WTC11 (cell line): Measurements from ENCODE around the gene SPDYE9. TPM values are rescaled to one million over a fixed set of nuclear protein-coding genes. Genes with fewer than 3 reads are reported as not detected.
A peak's percentile ranks its signal among the peaks of the same experiment; 100 is the strongest.
"Not testable (repeated sequence)": the region's sequence is repeated elsewhere in the genome, so short reads cannot be mapped to it uniquely, and the experiment has no call there.

Source experiments
- ATAC-seq: fragments of 200-7000 bp; cut with Tn5 transposase; 2 replicates; pipeline ENCODE4 v1.10.0; 2021; ENCODE audit warnings: mild to moderate bottlenecking, moderate library complexity
- Bru-seq: library from RNA; stranded (reverse); fragments of 400-500 nt; gene quantifications from one replicate; lab custom pipeline; 2021; lab: Mats Ljungman, UMichigan
- CTCF ChIA-PET: fragments of 300-600 bp; sonication (Branson Sonifier 250); formaldehyde crosslinking; loops from one replicate; lab custom pipeline; 2021; ENCODE audit warnings: antibody characterized with exemption; lab: Charles Lee
- POLR2A ChIA-PET: fragments of 350-600 bp; sonication (Branson Sonifier 250); formaldehyde crosslinking; loops from one replicate; lab custom pipeline; 2021; ENCODE audit warnings: antibody characterized with exemption; lab: Charles Lee
- DNase-seq: peaks from one replicate; pipeline ENCODE4 v3.0.0; 2021; ENCODE audit warnings: low spot score
- H3K27ac Mint-ChIP-seq: 2 replicates; pipeline ENCODE4 v1.8.0; 2021; ENCODE audit warnings: mixed read lengths
- H3K27me3 Mint-ChIP-seq: 2 replicates; pipeline ENCODE4 v1.8.0; 2021; ENCODE audit warnings: low read depth, mild to moderate bottlenecking, moderate library complexity, mixed read lengths
- H3K36me3 Mint-ChIP-seq: 2 replicates; pipeline ENCODE4 v1.8.0; 2021; ENCODE audit warnings: mixed read lengths
- H3K4me1 Mint-ChIP-seq: 2 replicates; pipeline ENCODE4 v1.8.0; 2022; ENCODE audit warnings: mixed read lengths
- H3K4me3 Mint-ChIP-seq: 2 replicates; pipeline ENCODE4 v1.8.0; 2021; ENCODE audit warnings: mild to moderate bottlenecking, moderate library complexity, mixed read lengths
- H3K9me3 Mint-ChIP-seq: 2 replicates; pipeline ENCODE4 v1.8.0; 2021; ENCODE audit warnings: mixed read lengths
- long read RNA-seq, 3 experiments: library from RNA in 1 of 3; library from capped mRNA in 1 of 3; library from polyadenylated mRNA in 1 of 3; unstranded in 2 of 3; stranded (forward) in 1 of 3; transcript quantifications; one replicate each; pipeline ENCODE4 v2.0.0, GENCODE V29; 2021
- total RNA-seq: library from RNA; stranded (reverse); gene quantifications from 3 replicates; pipeline ENCODE4 v1.2.3, GENCODE V29; 2021

The SPDYE9 gene
- total RNA-seq: not detected in 3 replicates
- Bru-seq, nascent RNA: not detected
- long read RNA-seq, experiment 1, partial matches to known transcripts: 1 of 4 reads
- long read RNA-seq, experiment 1, other reads (novel, unspliced or antisense): 3 of 4 reads
- long read RNA-seq, experiment 2: 0 reads
- long read RNA-seq, experiment 3: 0 reads

GRCh38 chr7:73085938-73086337, at the start of gene SPDYE9:
TSS of gene SPDYE9 (minus strand) at chr7:73086038. CDS start at chr7:73084238, 1,800 bp downstream.
- H3K36me3 Mint-ChIP-seq, CTCF ChIA-PET, POLR2A ChIA-PET, H3K4me1 Mint-ChIP-seq, H3K27me3 Mint-ChIP-seq, ATAC-seq, H3K9me3 Mint-ChIP-seq, H3K27ac Mint-ChIP-seq, DNase-seq, H3K4me3 Mint-ChIP-seq: not testable (repeated sequence)

GRCh38 chr7:73134866-73135265, 49.0 kb upstream of the SPDYE9 start:
- H3K9me3 Mint-ChIP-seq, ATAC-seq, DNase-seq, H3K27ac Mint-ChIP-seq, H3K4me3 Mint-ChIP-seq, CTCF ChIA-PET, POLR2A ChIA-PET, H3K27me3 Mint-ChIP-seq, H3K36me3 Mint-ChIP-seq, H3K4me1 Mint-ChIP-seq: not testable (repeated sequence)

- H3K27ac Mint-ChIP-seq, H3K4me3 Mint-ChIP-seq, H3K4me1 Mint-ChIP-seq, H3K9me3 Mint-ChIP-seq, H3K27me3 Mint-ChIP-seq, H3K36me3 Mint-ChIP-seq, CTCF ChIA-PET, DNase-seq, POLR2A ChIA-PET, ATAC-seq: not testable (repeated sequence)
These were observed 46.9 kb upstream of the SPDYE9 start for GRCh38 chr7:73132651-73133217.

- DNase-seq, POLR2A ChIA-PET, H3K27ac Mint-ChIP-seq, H3K4me1 Mint-ChIP-seq, H3K27me3 Mint-ChIP-seq, H3K4me3 Mint-ChIP-seq, ATAC-seq, CTCF ChIA-PET, H3K36me3 Mint-ChIP-seq, H3K9me3 Mint-ChIP-seq: not testable (repeated sequence)
These were observed 44.8 kb upstream of the SPDYE9 start for GRCh38 chr7:73130612-73131011.

- H3K4me1 Mint-ChIP-seq, H3K27ac Mint-ChIP-seq, H3K27me3 Mint-ChIP-seq, H3K9me3 Mint-ChIP-seq, H3K4me3 Mint-ChIP-seq, DNase-seq, CTCF ChIA-PET, H3K36me3 Mint-ChIP-seq, POLR2A ChIA-PET: not testable (repeated sequence)
- ATAC-seq: peak; percentile 88
These were observed 38.3 kb upstream of the SPDYE9 start for GRCh38 chr7:73124126-73124525.

- DNase-seq, H3K27ac Mint-ChIP-seq, H3K27me3 Mint-ChIP-seq, CTCF ChIA-PET, POLR2A ChIA-PET, H3K4me3 Mint-ChIP-seq, H3K9me3 Mint-ChIP-seq, H3K36me3 Mint-ChIP-seq, H3K4me1 Mint-ChIP-seq: not testable (repeated sequence)
- peak; percentile 79 for ATAC-seq
These were observed 37.1 kb upstream of the SPDYE9 start for GRCh38 chr7:73122778-73123447.

GRCh38 chr7:73118155-73118554, 32.3 kb upstream of the SPDYE9 start:
- ATAC-seq, POLR2A ChIA-PET, H3K27me3 Mint-ChIP-seq, H3K27ac Mint-ChIP-seq, H3K9me3 Mint-ChIP-seq, H3K4me1 Mint-ChIP-seq, H3K4me3 Mint-ChIP-seq, DNase-seq, H3K36me3 Mint-ChIP-seq, CTCF ChIA-PET: not testable (repeated sequence)

GRCh38 chr7:73057811-73058210, 28.0 kb downstream of the SPDYE9 start, which contains the start of gene SPDYE11:
TSS of gene SPDYE11 (minus strand) at chr7:73057911. CDS start at chr7:73056111, 1,800 bp downstream.
- H3K4me1 Mint-ChIP-seq, CTCF ChIA-PET, POLR2A ChIA-PET, DNase-seq, ATAC-seq, H3K36me3 Mint-ChIP-seq, H3K27ac Mint-ChIP-seq, H3K4me3 Mint-ChIP-seq, H3K9me3 Mint-ChIP-seq, H3K27me3 Mint-ChIP-seq: not testable (repeated sequence)

- DNase-seq, H3K27ac Mint-ChIP-seq, POLR2A ChIA-PET: not testable (repeated sequence)
These were observed 56.2 kb downstream of the SPDYE9 start, which contains the start of gene SPDYE8 for GRCh38 chr7:73029666-73030065. TSS of gene SPDYE8 (minus strand) at chr7:73029766. CDS start at chr7:73027966, 1,800 bp downstream.

More at GRCh38 chr7:73029666-73030065, 56.2 kb downstream of the SPDYE9 start, which contains the start of gene SPDYE8:
- H3K4me3 Mint-ChIP-seq, H3K9me3 Mint-ChIP-seq, ATAC-seq, CTCF ChIA-PET, H3K4me1 Mint-ChIP-seq, H3K36me3 Mint-ChIP-seq, H3K27me3 Mint-ChIP-seq: not testable (repeated sequence)

Other genes starting within 250 kb of the SPDYE9 start
- gene POM121, start 160.9 kb downstream of the SPDYE9 start, total RNA-seq: 54.8 to 59.0 TPM (median 56.5 TPM) in 3 replicates
- gene TRIM74, start 116.6 kb downstream of the SPDYE9 start, total RNA-seq: 0.15 to 0.60 TPM (median 0.30 TPM) in 3 replicates
- gene SPDYE8, start 56.3 kb downstream of the SPDYE9 start, total RNA-seq: not detected in 3 replicates
- gene SPDYE11, start 28.1 kb downstream of the SPDYE9 start, total RNA-seq: not detected in 3 replicates
- gene NSUN5, start 222.8 kb upstream of the SPDYE9 start, total RNA-seq: 57.0 to 62.2 TPM (median 62.2 TPM) in 3 replicates
- gene TRIM50, start 242.0 kb upstream of the SPDYE9 start, total RNA-seq: 0.15 to 0.16 TPM in 2 of 3 replicates, not detected in the other
- gene FKBP6, start 242.1 kb upstream of the SPDYE9 start, total RNA-seq: 0.09 to 0.11 TPM in 2 of 3 replicates, not detected in the other